GM21717 (cell line): ENCODE data around the gene MARK4.
"Not testable (repeated sequence)": the region's sequence is repeated elsewhere in the genome, so short reads cannot be mapped to it uniquely, and the experiment has no call there.

ENCODE experiments used
- ATAC-seq: cut with Tn5 transposase; IDR thresholded peaks from one replicate; pipeline ENCODE4 v1.9.1; 2021; ENCODE audit warnings: mild to moderate bottlenecking, moderate library complexity; ENCODE audit not compliant: unreplicated experiment

Gene MARK4

GRCh38 chr19:45334881-45335280, 83.8 kb downstream of the MARK4 start:
- not testable (repeated sequence) for ATAC-seq

DNA sequence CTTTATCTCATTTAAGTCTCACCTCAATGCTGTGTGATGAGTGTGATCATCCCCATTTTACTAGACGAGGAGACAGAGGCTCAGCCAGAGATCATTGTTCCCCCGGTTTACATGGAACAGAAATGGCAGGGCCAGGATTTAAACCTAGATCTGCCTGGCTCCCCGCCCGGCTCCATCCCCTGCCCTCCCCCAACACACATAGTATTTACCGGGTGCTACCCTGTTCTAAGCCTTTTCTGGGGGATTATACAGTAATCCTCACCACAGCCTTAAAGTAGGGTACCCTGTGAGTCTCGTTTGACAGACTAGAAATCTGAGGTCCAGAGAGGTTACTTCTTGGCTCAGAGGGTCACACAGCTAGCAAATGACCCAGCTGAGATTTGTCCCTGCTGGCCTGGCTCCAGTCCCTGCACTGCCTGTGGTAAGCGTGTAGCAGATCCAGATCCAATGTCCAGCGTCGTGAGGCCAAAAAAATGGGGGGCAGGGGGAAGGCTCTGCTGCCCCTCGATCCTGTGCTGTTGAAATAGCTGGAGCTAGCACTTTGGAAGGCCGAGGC, 85.7 kb downstream of the MARK4 start:
- ATAC-seq: no peak

- ATAC-seq: no peak
Measured at GRCh38 chr19:45339629-45340028, 88.6 kb downstream of the MARK4 start.

GRCh38 chr19:45340232-45340898, 89.3 kb downstream of the MARK4 start, which contains the start of gene KLC3:
Gene KLC3, plus strand, starts transcription at chr19:45340750. Its CDS starts 4,792 bp downstream, at chr19:45345542.
- ATAC-seq: no peak

DNA sequence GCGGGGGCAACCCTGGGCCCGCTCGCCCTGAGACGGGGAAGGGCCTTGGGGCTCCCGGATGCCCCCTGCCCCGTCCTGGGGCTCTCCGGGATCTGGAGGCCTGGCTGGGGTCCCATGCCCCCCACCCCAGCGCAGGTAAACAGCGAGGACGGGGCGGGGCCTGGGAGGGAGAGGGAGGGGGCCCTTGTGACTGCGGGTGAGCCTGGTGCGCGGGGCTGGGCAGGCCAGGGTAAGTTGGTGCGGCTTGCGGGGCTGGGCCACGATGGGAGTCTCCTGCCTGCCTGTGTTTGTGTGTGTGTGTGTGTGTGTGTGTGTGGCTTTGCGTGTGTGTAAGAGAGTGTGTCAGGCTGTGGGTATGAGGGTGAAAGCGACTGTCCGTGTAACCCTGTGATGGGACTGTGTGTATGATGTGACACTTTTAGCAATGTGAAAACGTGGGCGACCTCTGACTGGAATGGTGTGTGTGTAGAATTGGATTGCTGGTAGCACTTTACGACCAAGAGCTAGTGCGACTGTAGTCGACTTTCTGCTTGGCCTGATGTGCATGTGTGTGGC, 89.9 kb downstream of the MARK4 start:
- ATAC-seq: no peak

DNA sequence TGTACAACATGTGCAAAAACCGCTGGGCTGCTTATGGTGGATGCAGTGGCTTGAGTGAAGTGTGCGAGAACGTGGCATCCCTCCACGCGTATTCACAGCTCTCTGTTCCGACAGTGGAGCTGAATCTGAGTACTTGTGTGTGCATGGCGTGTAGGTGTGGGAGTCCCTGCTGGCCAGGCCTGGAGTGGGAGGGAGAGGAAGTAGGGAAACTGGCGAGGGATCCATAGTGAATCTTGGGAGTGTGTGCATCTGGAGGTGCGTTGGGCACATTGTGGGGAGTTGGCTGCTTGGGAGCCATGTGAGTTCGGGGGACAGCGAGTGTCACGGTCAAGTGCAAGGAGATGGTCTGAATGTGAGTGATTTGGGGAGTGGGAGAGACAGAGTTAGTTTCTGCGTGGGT, 91.8 kb downstream of the MARK4 start:
- ATAC-seq: no peak

DNA sequence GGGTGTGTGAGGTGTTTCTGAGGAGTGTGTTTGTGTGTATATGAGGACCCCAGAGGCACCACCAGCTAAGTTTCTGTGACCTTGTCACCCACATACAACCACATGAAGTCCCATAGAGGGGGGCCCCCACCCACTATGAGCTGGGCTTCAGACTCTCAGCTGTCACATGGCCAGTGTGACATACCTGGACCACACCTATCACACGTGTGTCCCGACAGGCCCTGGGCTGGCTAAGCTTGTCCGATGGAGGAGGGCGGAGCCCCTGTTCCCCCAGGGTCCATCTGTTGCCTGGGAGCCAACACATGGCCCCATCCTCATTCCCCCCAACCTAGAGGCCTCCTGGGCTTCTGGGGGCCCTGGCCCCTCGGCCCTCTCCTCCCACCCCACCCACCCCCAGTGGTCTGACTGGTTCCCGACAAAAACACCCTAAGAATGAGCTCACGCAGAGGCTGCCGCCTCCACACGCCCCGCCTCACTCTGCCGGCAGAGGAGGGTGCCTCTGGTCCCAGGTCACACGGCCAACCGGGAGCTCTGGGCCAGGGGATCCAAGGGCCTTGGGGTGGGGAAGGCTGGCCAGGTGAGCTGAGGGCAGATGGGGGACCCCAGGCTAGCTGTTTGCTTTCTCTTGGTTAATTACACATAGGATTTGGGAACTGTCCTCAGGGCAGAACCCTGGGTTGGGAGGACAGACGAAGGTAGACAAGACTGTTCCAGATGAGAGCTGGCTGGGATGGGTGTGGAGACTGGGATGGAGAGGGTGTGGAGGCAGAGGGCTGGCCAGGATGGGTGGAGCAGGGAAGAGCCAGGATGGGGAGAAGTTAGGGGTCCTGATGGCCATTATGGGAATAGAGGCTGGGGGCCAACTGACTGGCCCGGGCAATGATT, 93.8 kb downstream of the MARK4 start:
- ATAC-seq: no peak

DNA sequence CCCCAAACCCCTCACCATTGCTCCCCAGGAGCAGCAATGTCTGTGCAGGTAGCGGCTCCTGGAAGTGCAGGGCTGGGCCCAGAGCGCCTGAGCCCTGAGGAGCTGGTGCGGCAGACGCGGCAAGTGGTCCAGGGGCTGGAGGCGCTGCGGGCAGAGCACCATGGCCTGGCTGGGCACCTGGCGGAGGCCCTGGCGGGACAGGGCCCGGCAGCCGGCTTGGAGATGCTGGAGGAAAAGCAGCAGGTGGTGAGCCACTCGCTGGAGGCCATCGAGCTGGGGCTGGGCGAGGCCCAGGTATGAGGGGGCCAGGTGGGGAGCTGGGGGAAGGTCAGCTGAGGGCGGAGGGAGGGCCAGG, 94.4 kb downstream of the MARK4 start:
- no peak for ATAC-seq

DNA sequence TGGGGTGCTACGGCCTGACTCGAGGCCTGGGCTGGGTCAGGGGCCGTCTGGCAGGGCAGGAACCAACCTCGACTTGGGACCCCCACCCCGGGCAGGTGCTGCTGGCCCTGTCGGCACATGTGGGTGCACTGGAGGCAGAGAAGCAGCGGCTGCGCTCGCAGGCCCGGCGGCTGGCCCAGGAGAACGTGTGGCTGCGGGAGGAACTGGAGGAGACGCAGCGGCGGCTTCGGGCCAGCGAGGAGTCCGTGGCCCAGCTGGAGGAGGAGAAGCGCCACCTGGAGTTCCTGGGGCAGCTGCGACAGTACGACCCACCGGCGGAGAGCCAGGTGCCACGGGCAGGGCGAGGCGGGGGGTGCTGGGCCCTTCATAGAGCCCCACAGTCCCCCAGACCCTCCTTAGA, 95.4 kb downstream of the MARK4 start:
- ATAC-seq: no peak

GRCh38 chr19:45347570-45348366, 96.7 kb downstream of the MARK4 start:
- ATAC-seq: no peak

GRCh38 chr19:45348367-45349125, 97.5 kb downstream of the MARK4 start:
- ATAC-seq: no peak

GRCh38 chr19:45349126-45349415, 98.0 kb downstream of the MARK4 start:
- ATAC-seq: no peak

GRCh38 chr19:45349430-45349941, 98.4 kb downstream of the MARK4 start:
- no peak for ATAC-seq

- no peak for ATAC-seq
Measured at GRCh38 chr19:45350477-45351058, 99.5 kb downstream of the MARK4 start.

DNA sequence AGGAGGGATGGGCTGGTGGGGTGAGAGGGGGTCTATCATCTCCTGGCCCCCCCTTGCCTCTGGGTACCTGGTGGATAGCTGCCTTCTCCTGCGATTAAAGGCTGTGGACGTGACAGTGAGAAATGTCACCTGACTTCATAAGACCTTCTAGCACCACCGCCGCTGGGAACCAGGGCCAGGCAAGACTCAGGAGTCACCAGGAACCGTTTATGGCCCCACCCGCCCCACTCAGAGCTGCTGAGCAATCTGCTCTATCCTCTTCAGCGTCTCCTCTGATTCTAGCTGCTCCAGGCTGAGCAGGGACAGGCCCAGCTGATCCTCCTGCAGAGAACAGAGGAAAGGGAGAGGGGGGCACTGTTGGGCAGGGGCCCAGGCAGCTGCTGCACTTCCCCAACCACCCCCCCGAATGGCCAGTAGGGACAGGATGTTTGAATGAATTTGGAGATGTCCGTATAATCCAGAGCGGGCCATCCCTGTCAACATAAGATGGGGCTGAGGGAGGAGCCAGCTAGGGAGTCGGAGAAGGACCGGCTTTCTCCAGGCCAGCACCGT, 100.4 kb downstream of the MARK4 start:
- ATAC-seq: no peak

GRCh38 chr19:45352062-45352461, 101.0 kb downstream of the MARK4 start:
- no peak for ATAC-seq

- ATAC-seq: no peak
Measured at GRCh38 chr19:45352471-45352870, 101.4 kb downstream of the MARK4 start.

DNA sequence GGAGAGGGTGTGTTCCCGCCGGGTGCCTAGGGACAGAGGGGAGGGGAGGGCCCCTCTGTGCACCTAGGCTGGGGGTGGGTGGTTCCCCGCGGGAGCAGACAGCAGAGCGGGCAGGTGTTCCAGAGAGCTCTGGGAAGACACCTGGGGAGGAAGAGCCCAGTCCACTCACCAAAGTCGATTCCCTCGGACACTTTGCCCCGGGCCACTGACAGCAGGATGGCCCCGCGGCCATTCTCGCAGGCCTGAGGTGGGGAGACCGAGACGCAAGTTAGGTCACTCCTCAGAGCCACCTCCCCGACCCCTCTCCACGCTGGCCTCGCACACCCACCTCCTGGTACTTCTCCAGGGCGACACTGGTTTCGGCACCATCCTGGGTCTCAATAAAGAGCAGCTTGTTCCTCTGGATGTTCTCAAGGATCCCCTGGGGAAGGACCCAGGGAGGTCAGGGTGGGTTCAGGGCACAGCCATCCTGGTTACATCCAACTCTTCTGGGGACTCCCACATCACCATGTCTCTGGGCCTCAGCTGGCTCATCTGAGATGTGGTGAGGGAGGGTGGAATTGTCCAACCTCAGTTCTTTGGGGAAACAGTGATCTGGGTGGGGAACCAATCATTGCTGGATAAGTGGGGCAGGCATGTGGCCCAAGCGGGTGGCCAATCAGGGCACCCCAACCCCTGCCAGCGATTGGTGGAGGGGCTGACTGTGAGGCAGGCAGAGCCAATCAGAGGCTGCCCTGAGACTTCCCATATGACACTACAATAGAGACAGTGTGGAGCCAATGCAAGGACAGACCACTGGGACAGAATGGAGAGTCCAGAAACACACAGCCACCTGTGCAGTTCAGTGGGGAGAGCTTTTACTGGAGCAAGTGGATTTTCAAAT, 102.1 kb downstream of the MARK4 start:
- ATAC-seq: no peak
